ENCODE results near the gene GAA.
"Not testable (repeated sequence)": the region's sequence is repeated elsewhere in the genome, so short reads cannot be mapped to it uniquely, and the experiment has no call there.

DNA sequence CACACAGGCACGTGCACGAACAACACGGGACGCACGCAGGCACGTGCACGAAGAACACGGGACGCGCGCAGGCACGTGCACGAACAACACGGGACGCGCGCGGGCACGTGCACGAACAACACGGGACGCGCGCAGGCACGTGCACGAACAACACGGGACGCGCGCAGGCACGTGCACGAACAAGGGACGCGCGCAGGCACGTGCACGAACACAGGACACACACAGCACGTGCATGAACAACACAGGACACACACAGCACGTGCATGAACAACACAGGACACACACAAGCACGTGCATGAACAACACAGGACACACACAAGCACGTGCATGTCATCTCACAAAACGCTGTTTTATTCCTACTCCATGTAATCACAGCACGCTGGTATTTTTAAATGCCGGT is 11.2 kb upstream of the GAA start:
- TF ChIP-seq POLR2AphosphoS5, POLR2A (IDR thresholded peaks at IDR 0.05): not testable (repeated sequence)
- TF ChIP-seq, protein P1, sequence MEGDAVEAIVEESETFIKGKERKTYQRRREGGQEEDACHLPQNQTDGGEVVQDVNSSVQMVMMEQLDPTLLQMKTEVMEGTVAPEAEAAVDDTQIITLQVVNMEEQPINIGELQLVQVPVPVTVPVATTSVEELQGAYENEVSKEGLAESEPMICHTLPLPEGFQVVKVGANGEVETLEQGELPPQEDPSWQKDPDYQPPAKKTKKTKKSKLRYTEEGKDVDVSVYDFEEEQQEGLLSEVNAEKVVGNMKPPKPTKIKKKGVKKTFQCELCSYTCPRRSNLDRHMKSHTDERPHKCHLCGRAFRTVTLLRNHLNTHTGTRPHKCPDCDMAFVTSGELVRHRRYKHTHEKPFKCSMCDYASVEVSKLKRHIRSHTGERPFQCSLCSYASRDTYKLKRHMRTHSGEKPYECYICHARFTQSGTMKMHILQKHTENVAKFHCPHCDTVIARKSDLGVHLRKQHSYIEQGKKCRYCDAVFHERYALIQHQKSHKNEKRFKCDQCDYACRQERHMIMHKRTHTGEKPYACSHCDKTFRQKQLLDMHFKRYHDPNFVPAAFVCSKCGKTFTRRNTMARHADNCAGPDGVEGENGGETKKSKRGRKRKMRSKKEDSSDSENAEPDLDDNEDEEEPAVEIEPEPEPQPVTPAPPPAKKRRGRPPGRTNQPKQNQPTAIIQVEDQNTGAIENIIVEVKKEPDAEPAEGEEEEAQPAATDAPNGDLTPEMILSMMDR (IDR thresholded peaks at IDR 0.05), result not testable (repeated sequence)
